GM19324 (cell line): ENCODE results near the gene GALNT9.
"Not testable (repeated sequence)": the region's sequence is repeated elsewhere in the genome, so short reads cannot be mapped to it uniquely, and the experiment has no call there.

Experiments used
- ATAC-seq: cut with Tn5 transposase; IDR thresholded peaks from one replicate; pipeline ENCODE4 v1.9.1; 2021; ENCODE audit warnings: mild to moderate bottlenecking, moderate library complexity; ENCODE audit not compliant: unreplicated experiment, low FRiP score

Gene GALNT9

GRCh38 chr12:132206046-132206434 is 123.3 kb downstream of the GALNT9 start:
- ATAC-seq: no peak

- ATAC-seq: no peak
These were observed 123.9 kb downstream of the GALNT9 start for GRCh38 chr12:132205271-132206045.

GRCh38 chr12:132204793-132205270 is 124.6 kb downstream of the GALNT9 start:
- ATAC-seq: no peak

- ATAC-seq: no peak
These were observed 125.2 kb downstream of the GALNT9 start for GRCh38 chr12:132204063-132204792.

- no peak for ATAC-seq
These were observed 126.3 kb downstream of the GALNT9 start for GRCh38 chr12:132202929-132203721.

GRCh38 chr12:132201391-132202120 is 127.8 kb downstream of the GALNT9 start:
- ATAC-seq: no peak

- ATAC-seq: no peak
These were observed 128.6 kb downstream of the GALNT9 start for GRCh38 chr12:132200800-132201199.

GRCh38 chr12:132199526-132200319 is 129.7 kb downstream of the GALNT9 start:
- no peak for ATAC-seq

- ATAC-seq: no peak
These were observed 130.3 kb downstream of the GALNT9 start for GRCh38 chr12:132199101-132199500.

- ATAC-seq: no peak
These were observed 131.6 kb downstream of the GALNT9 start for GRCh38 chr12:132197581-132198354.

- ATAC-seq: no peak
These were observed 132.5 kb downstream of the GALNT9 start for GRCh38 chr12:132196873-132197390.

- ATAC-seq: no peak
These were observed 133.1 kb downstream of the GALNT9 start for GRCh38 chr12:132196038-132196872.

GRCh38 chr12:132195242-132195641 is 134.1 kb downstream of the GALNT9 start:
- not testable (repeated sequence) for ATAC-seq

GRCh38 chr12:132194556-132194955 is 134.8 kb downstream of the GALNT9 start:
- no peak for ATAC-seq

- ATAC-seq: no peak
These were observed 135.3 kb downstream of the GALNT9 start for GRCh38 chr12:132194056-132194455.

- no peak for ATAC-seq
These were observed 137.5 kb downstream of the GALNT9 start for GRCh38 chr12:132191715-132192553.
